Esophagus muscularis mucosa (tissue), 4 donors: ENCODE measurements around the gene CACNA2D2. TPM values are rescaled to one million over a fixed set of nuclear protein-coding genes. Genes with fewer than 3 reads are reported as not detected.

Source experiments
- DNase-seq: peaks from one replicate; pipeline ENCODE4 v3.0.0-alpha.2; 2017; ENCODE audit errors: extremely low spot score
- H3K27ac ChIP-seq, 4 donors: fragments of 200-600 bp; sonication (generic); replicated peaks in 1 of 4; 1 replicate in 3 of 4; 2 replicates in 1 of 4; pipeline ENCODE4 v1.5.1; 2016 to 2019; ENCODE audit warnings: mild to moderate bottlenecking in 1 of 4
- H3K27me3 ChIP-seq, 4 donors: fragments of 200-600 bp; sonication (generic); one replicate each; pipeline versions ENCODE4 v1.5.1 to v1.6.0; 2016 to 2019
- H3K36me3 ChIP-seq, 4 donors: fragments of 200-600 bp; sonication (generic); one replicate each; pipeline ENCODE4 v1.5.1; 2016 to 2019
- H3K4me1 ChIP-seq, 4 donors: fragments of 200-600 bp; sonication (generic); one replicate each; pipeline ENCODE4 v1.5.1; 2016 to 2019
- H3K4me3 ChIP-seq, 4 donors: fragments of 200-600 bp; sonication (generic); 1 replicate in 2 of 4; 2 replicates in 2 of 4; pipeline ENCODE4 v1.5.1; 2016 to 2019; ENCODE audit warnings: mild to moderate bottlenecking in 4 of 4, moderate library complexity in 1 of 4
- H3K9me3 ChIP-seq, 4 donors: fragments of 200-600 bp; sonication (generic); 1 replicate in 3 of 4; 2 replicates in 1 of 4; pipeline ENCODE4 v1.5.1; 2016 to 2019
- EP300 ChIP-seq: sonication (generic); formaldehyde crosslinking; IDR thresholded peaks from one replicate; pipeline ENCODE4 v1.6.1; 2017; ENCODE audit warnings: antibody characterized with exemption
- POLR2A ChIP-seq: fragments of 450-650 bp; IDR thresholded peaks from one replicate; pipeline ENCODE4 v1.6.1; 2017; ENCODE audit warnings: antibody characterized with exemption, moderate library complexity, mild to moderate bottlenecking, low read depth
- POLR2AphosphoS5 ChIP-seq, 2 donors: sonication (generic); formaldehyde crosslinking; IDR thresholded peaks; one replicate each; pipeline ENCODE4 v1.6.1; 2017; ENCODE audit warnings: antibody characterized with exemption in 2 of 2
- WGBS: methylation state at CpG from one replicate; pipeline ENCODE4 v1.1.5; 2018; 5-methylcytosine and 5-hydroxymethylcytosine counted together
- intact Hi-C: fragments of 100-400 bp; cut with DNase I; formaldehyde crosslinking; loops from one replicate; pipeline ENCODE4 v1.15.1; 2023
- total RNA-seq, 4 donors: library from RNA; depleted of rRNA; stranded (reverse); fragments of >200 nt; gene quantifications; one replicate each; pipeline versions ENCODE4 v1.1.0 to v1.2.1, GENCODE V29; 2016
- TF ChIP-seq, protein P1 (sequence below), 3 experiments: fragments of 200-600 bp in 2 of 3; fragments of 450-650 bp in 1 of 3; sonication (generic) in 2 of 3; IDR thresholded peaks; one replicate each; pipeline ENCODE4 v1.5.1; 2017 to 2019; ENCODE audit warnings: antibody characterized with exemption in 3 of 3, mild to moderate bottlenecking in 2 of 3, moderate library complexity in 1 of 3

CACNA2D2 gene
- total RNA-seq, 4 donors from 2014 or later: 0.84 to 2.8 (median 1.1) TPM

DNA sequence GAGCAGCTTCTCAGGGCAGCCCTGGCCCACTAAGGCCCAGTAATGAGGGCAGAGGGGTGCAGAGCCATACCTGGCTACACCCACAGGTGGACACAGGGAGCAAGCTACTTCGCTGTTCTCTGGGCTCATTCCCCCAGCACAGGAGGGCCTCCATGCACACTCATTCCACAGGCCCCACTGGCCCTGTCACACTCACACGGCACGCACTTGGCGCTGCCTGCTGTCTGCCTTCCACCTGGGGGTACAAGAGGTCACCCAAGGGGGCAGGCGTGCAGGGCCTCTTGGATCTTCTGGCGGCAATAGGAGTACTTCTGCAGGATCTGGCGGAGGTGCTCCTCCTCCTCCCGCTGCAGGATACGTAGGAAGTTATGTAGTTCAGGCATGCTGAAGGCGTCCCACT lies 173.1 kb downstream of the CACNA2D2 start:
- whole genome bisulfite sequencing: 94% methylated on average over 6 of the region's 10 CpGs
- no peak for DNase-seq
- no peak for TF ChIP-seq EP300
- TF ChIP-seq POLR2AphosphoS5 (IDR thresholded peaks at IDR 0.05): no peak
- TF ChIP-seq POLR2A: no peak
- TF ChIP-seq, protein P1, sequence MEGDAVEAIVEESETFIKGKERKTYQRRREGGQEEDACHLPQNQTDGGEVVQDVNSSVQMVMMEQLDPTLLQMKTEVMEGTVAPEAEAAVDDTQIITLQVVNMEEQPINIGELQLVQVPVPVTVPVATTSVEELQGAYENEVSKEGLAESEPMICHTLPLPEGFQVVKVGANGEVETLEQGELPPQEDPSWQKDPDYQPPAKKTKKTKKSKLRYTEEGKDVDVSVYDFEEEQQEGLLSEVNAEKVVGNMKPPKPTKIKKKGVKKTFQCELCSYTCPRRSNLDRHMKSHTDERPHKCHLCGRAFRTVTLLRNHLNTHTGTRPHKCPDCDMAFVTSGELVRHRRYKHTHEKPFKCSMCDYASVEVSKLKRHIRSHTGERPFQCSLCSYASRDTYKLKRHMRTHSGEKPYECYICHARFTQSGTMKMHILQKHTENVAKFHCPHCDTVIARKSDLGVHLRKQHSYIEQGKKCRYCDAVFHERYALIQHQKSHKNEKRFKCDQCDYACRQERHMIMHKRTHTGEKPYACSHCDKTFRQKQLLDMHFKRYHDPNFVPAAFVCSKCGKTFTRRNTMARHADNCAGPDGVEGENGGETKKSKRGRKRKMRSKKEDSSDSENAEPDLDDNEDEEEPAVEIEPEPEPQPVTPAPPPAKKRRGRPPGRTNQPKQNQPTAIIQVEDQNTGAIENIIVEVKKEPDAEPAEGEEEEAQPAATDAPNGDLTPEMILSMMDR (IDR thresholded peaks at IDR 0.05): no peak
- Histone ChIP-seq H3K36me3 (peaks cover 34 to 61% (median 50%) of the 10 kb centered on the region in 4 donors), H3K4me3 (no peak overlapping the region), H3K27me3 (no peaks in the 10 kb centered on the region), H3K27ac (no peak overlapping the region), H3K9me3 (no peaks in the 10 kb centered on the region), H3K4me1 (peaks cover 54 to 70% (median 65%) of the 10 kb centered on the region in 4 donors)
- intact Hi-C loops: no loop called here

DNA sequence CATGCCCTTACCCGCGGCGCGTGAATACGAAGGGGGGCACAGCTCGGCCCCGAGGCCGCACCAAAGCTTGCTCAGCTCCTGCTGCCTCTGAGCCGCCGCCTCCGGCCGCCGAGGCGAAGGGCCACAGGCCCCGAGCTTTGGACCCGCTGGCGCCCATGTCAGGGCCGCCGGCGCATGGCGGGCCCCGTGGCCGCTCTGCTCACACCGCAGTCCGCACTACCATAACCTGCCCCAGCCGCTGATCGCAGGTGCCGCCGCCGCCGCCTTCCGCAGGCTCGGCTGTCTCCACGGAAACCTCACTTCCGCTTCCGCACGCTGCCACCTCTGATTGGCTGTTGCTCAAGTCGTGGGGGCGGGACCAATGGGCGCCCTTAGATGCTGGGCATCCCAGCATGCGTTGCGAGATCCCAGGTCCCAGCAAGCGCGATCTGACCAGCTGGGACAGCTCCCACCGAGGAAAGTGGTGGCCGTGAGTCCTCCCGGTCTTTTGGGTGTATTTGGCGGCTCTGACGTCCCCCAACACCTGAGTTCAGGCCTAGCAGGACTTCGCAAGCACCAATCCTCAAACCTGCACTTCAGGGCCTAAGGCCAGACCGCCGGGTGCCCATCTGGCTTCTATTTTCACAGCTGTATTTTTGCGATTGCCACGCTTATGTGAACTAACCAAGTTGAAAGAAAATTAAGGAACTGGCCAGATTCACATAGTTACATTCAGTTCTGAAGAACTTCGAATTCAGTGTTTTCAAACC lies 175.3 kb downstream of the CACNA2D2 start, which contains the start of gene TUSC2:
TSS of gene TUSC2 (minus strand) at position 281 of the 749 bp plus-strand sequence. CDS start at position 157, 124 bp downstream.
- peaks cover 48 to 68% (median 62%) of the 10 kb centered on the region in 4 donors for H3K4me1 ChIP-seq
- H3K4me3 ChIP-seq: peak within 1 kb of the TSS; percentile 85 to 100 (median 98)
- H3K9me3 ChIP-seq: no peaks in the 10 kb centered on the region
- peak within 1 kb of the TSS; percentile 83 to 93 (median 92) for H3K27ac ChIP-seq
- TF ChIP-seq POLR2AphosphoS5 (IDR thresholded peaks at IDR 0.05) (peak; percentile 96 to 97), POLR2A (peak; percentile 62), EP300 (no peak)
- TF ChIP-seq, protein P1 (IDR thresholded peaks at IDR 0.05): peak in 1 of 3 experiments; percentile 20
- intact Hi-C loops: no loop called here
- no peaks in the 10 kb centered on the region for H3K27me3 ChIP-seq
- WGBS: 9% methylated on average over 15 of the region's 55 CpGs
- peak; percentile 99 for DNase-seq
- H3K36me3 ChIP-seq: peaks cover 34 to 67% (median 56%) of the 10 kb centered on the region in 4 donors

DNA sequence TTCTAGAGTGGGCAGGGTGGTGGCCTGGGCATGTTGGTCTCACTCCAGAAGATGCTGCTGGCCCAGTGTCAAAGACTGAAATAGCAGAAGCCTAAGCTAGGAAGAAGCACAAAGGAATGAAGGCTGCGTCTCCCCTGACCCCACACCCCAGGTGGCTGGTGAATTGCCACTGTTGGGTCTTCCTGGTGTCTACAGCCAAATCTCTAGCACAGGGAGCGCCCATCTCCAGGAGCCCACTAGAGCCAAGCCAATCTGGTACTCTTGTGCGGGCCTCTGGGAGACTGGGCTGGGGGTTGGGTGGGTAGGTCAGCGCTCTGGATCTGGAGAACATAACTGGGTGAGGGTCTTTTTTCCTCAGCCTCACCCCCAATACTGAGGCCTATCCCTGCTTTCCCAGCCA lies 176.3 kb downstream of the CACNA2D2 start:
- peaks cover 34 to 57% (median 52%) of the 10 kb centered on the region in 4 donors for H3K36me3 ChIP-seq
- intact Hi-C loops: no loop called here
- 66% methylated on average over 4 of the region's 4 CpGs for WGBS
- DNase-seq: no peak
- H3K9me3 ChIP-seq: no peaks in the 10 kb centered on the region
- TF ChIP-seq POLR2AphosphoS5 (IDR thresholded peaks at IDR 0.05) (no peak), EP300 (no peak), POLR2A (no peak)
- TF ChIP-seq, protein P1 (IDR thresholded peaks at IDR 0.05): no peak
- peak overlapping the region; percentile 85 to 100 (median 98) for H3K4me3 ChIP-seq
- peak overlapping the region; percentile 83 to 93 (median 92) for H3K27ac ChIP-seq
- no peaks in the 10 kb centered on the region for H3K27me3 ChIP-seq
- peaks cover 38 to 68% (median 60%) of the 10 kb centered on the region in 4 donors for H3K4me1 ChIP-seq

DNA sequence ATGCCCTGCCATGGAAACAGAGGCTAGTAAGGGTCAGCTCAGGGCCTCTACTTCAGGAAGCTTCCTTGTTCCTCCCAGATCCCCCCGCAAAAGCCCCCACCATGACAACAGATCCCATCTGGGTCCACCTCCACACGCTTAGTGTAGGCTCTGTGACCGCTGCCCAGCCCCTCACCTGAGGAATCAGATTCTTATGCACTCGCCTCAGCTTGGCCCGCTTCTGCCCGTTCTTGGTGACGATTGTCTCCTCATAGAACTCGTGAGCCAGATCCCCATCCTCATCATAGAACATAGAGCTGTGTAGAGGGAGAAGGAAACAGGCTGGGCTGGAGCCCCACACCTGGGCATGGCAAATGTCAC lies 177.3 kb downstream of the CACNA2D2 start:
- Histone ChIP-seq H3K27ac (peak overlapping the region in 1 of 4 donors; percentile 95), H3K27me3 (no peaks in the 10 kb centered on the region), H3K36me3 (peaks cover 25 to 47% (median 42%) of the 10 kb centered on the region in 4 donors), H3K4me1 (peaks cover 33 to 70% (median 65%) of the 10 kb centered on the region in 4 donors), H3K4me3 (no peak overlapping the region), H3K9me3 (no peaks in the 10 kb centered on the region)
- TF ChIP-seq POLR2A: no peak
- TF ChIP-seq, protein P1 (IDR thresholded peaks at IDR 0.05): no peak
- TF ChIP-seq EP300: no peak
- no peak for TF ChIP-seq POLR2AphosphoS5 (IDR thresholded peaks at IDR 0.05)
- no peak for DNase-seq
- intact Hi-C loops: no loop called here
- 88% methylated on average over 8 of the region's 8 CpGs for WGBS
